ENCODE measurements around the gene RGPD3. TPM values are rescaled to one million over a fixed set of nuclear protein-coding genes. Genes with fewer than 3 reads are reported as not detected.

Gene RGPD3
- total RNA-seq, 2 donors from 2014 or later: 0.26 TPM; not detected in 1

- TF ChIP-seq, protein P1, sequence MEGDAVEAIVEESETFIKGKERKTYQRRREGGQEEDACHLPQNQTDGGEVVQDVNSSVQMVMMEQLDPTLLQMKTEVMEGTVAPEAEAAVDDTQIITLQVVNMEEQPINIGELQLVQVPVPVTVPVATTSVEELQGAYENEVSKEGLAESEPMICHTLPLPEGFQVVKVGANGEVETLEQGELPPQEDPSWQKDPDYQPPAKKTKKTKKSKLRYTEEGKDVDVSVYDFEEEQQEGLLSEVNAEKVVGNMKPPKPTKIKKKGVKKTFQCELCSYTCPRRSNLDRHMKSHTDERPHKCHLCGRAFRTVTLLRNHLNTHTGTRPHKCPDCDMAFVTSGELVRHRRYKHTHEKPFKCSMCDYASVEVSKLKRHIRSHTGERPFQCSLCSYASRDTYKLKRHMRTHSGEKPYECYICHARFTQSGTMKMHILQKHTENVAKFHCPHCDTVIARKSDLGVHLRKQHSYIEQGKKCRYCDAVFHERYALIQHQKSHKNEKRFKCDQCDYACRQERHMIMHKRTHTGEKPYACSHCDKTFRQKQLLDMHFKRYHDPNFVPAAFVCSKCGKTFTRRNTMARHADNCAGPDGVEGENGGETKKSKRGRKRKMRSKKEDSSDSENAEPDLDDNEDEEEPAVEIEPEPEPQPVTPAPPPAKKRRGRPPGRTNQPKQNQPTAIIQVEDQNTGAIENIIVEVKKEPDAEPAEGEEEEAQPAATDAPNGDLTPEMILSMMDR (IDR thresholded peaks at IDR 0.05): no peak
- no peak for TF ChIP-seq POLR2A (IDR thresholded peaks at IDR 0.05)
- DNase-seq: no peak
- WGBS, 2 donors: 56 to 66% methylated on average over 2 of the region's 2 CpGs
- ATAC-seq: no peak
- Histone ChIP-seq H3K27ac (no peak overlapping the region), H3K27me3 (no peaks in the 10 kb centered on the region), H3K4me1 (peaks cover 5% of the 10 kb centered on the region), H3K4me3 (no peak overlapping the region), H3K9me3 (no peaks in the 10 kb centered on the region), H3K36me3 (replicated peaks in 1 of 2; ENCODE audit: insufficient read depth in 1 of 2, low read depth in 2 of 2) (no peaks in the 10 kb centered on the region)
- intact Hi-C loops (cut with DNase I): no loop called here
Observed at GRCh38 chr2:106350980-106351379, 117.2 kb downstream of the RGPD3 start.

- WGBS, 2 donors: 91 to 95% methylated on average over 9 to 12 of the region's 12 CpGs
- no peaks in the 10 kb centered on the region for H3K27me3 ChIP-seq
- ATAC-seq (no peak), DNase-seq (no peak)
- H3K36me3 ChIP-seq (replicated peaks in 1 of 2; ENCODE audit: insufficient read depth in 1 of 2, low read depth in 2 of 2): no peaks in the 10 kb centered on the region
- no peak overlapping the region for H3K4me3 ChIP-seq
- no peaks in the 10 kb centered on the region for H3K9me3 ChIP-seq
- intact Hi-C loops (cut with DNase I): no loop called here
- TF ChIP-seq POLR2A (IDR thresholded peaks at IDR 0.05): no peak
- TF ChIP-seq, protein P1 (IDR thresholded peaks at IDR 0.05): no peak
- H3K27ac ChIP-seq: no peak overlapping the region
- no peaks in the 10 kb centered on the region for H3K4me1 ChIP-seq
Observed at GRCh38 chr2:106344302-106344701, 123.9 kb downstream of the RGPD3 start.

GRCh38 chr2:106343274-106343673 lies 124.9 kb downstream of the RGPD3 start:
- H3K27me3 ChIP-seq: no peaks in the 10 kb centered on the region
- DNase-seq (no peak), ATAC-seq (no peak)
- no peaks in the 10 kb centered on the region for H3K4me1 ChIP-seq
- intact Hi-C loops (cut with DNase I): no loop called here
- no peak overlapping the region for H3K4me3 ChIP-seq
- no peaks in the 10 kb centered on the region for H3K36me3 ChIP-seq (replicated peaks in 1 of 2; ENCODE audit: insufficient read depth in 1 of 2, low read depth in 2 of 2)
- no peak overlapping the region for H3K27ac ChIP-seq
- no peak for TF ChIP-seq POLR2A (IDR thresholded peaks at IDR 0.05)
- TF ChIP-seq, protein P1 (IDR thresholded peaks at IDR 0.05): no peak
- no peaks in the 10 kb centered on the region for H3K9me3 ChIP-seq
- WGBS, 2 donors: 89 to 91% methylated on average over 12 to 15 of the region's 16 CpGs

DNA sequence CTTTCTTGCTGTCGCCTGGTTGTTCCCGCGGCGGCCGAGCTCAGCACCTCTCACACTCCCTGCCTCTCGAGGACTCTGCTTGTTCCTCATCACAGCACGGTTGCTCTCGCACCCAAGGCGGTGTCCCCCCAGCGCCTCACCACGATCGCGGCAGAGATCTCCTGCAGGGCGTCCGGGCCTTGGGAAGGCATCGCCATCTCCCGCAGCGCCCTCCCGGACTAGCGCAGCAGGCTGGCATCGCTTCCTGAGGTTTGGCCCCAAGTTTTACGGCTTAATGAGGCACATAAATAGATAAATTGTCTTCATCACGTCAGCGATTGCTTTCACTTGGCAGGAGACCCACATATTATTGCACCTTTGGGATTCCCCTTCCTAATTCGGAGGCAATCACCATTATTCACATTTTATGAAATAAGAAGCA lies 125.4 kb downstream of the RGPD3 start:
- H3K9me3 ChIP-seq: no peaks in the 10 kb centered on the region
- H3K4me3 ChIP-seq: no peak overlapping the region
- DNase-seq (no peak), ATAC-seq (no peak)
- intact Hi-C loops (cut with DNase I): no loop called here
- no peaks in the 10 kb centered on the region for H3K4me1 ChIP-seq
- H3K27ac ChIP-seq: no peak overlapping the region
- WGBS, 2 donors: 77 to 84% methylated on average over 25 of the region's 25 CpGs
- TF ChIP-seq, protein P1 (IDR thresholded peaks at IDR 0.05): no peak
- TF ChIP-seq POLR2A (IDR thresholded peaks at IDR 0.05): no peak
- no peaks in the 10 kb centered on the region for H3K36me3 ChIP-seq (replicated peaks in 1 of 2; ENCODE audit: insufficient read depth in 1 of 2, low read depth in 2 of 2)
- H3K27me3 ChIP-seq: no peaks in the 10 kb centered on the region

DNA sequence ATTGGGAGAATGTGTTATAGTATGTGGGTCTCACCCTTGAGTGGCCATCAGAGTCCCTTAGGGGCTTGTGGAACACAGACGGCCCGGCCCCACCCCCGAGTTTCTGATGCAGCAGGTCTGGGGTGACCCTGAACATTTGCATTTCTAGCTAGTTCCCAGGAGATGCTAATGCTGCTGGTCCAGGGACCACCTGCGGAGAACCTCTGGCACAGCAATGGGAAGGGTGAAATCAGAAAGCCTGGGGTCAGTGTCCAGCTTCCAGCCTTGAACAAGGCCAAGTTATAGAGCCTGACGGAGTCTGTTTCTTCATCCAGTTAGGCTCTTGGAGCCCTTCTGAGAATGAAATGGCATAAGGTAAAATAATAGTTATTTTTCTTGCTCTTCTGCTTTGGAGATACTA lies 126.5 kb downstream of the RGPD3 start:
- H3K4me3 ChIP-seq: no peak overlapping the region
- H3K27ac ChIP-seq: no peak overlapping the region
- no peaks in the 10 kb centered on the region for H3K9me3 ChIP-seq
- intact Hi-C loops (cut with DNase I): no loop called here
- TF ChIP-seq, protein P1 (IDR thresholded peaks at IDR 0.05): no peak
- TF ChIP-seq POLR2A (IDR thresholded peaks at IDR 0.05): no peak
- no peaks in the 10 kb centered on the region for H3K4me1 ChIP-seq
- no peaks in the 10 kb centered on the region for H3K27me3 ChIP-seq
- no peak for ATAC-seq
- H3K36me3 ChIP-seq (replicated peaks in 1 of 2; ENCODE audit: insufficient read depth in 1 of 2, low read depth in 2 of 2): no peaks in the 10 kb centered on the region
- no peak for DNase-seq
- 74 to 83% methylated on average over 5 of the region's 5 CpGs for WGBS, 2 donors

Data from body of pancreas (tissue), 4 donors.